GM23248 (cell line): ENCODE results near the gene SIDT1. TPM values are rescaled to one million over a fixed set of nuclear protein-coding genes. Genes with fewer than 3 reads are reported as not detected.

ENCODE experiments used
- DNase-seq: peaks from one replicate; pipeline ENCODE4 v3.0.0-alpha.2; 2015
- H2AFZ ChIP-seq: fragments of 200-600 bp; sonication (generic); 2 replicates; pipeline ENCODE4 v1.6.1; 2016; ENCODE audit warnings: antibody characterized with exemption
- H3F3A ChIP-seq: fragments of 200-600 bp; sonication (generic); 2 replicates; pipeline ENCODE4 v1.6.1; 2016; ENCODE audit warnings: mild to moderate bottlenecking, antibody characterized with exemption, mixed run types; ENCODE audit not compliant: insufficient read depth
- H3K27ac ChIP-seq: fragments of 200-600 bp; sonication (generic); 2 replicates; pipeline ENCODE4 v1.5.1; 2016; ENCODE audit warnings: mild to moderate bottlenecking
- H3K27me3 ChIP-seq: fragments of 200-600 bp; sonication (generic); replicated peaks from 2 replicates; pipeline ENCODE4 v1.6.1; 2016; ENCODE audit warnings: mild to moderate bottlenecking; ENCODE audit not compliant: insufficient read depth
- H3K36me3 ChIP-seq: fragments of 200-600 bp; sonication (generic); 2 replicates; pipeline ENCODE4 v1.6.1; 2016; ENCODE audit warnings: low read depth, mild to moderate bottlenecking
- H3K4me1 ChIP-seq: fragments of 200-600 bp; sonication (generic); 2 replicates; pipeline ENCODE4 v1.6.1; 2016; ENCODE audit warnings: mild to moderate bottlenecking; ENCODE audit not compliant: insufficient read depth
- H3K4me2 ChIP-seq: fragments of 200-600 bp; sonication (generic); one replicate; pipeline ENCODE4 v1.6.1; 2016; ENCODE audit warnings: mild to moderate bottlenecking; ENCODE audit not compliant: unreplicated experiment
- H3K4me3 ChIP-seq: fragments of 200-600 bp; sonication (generic); 2 replicates; pipeline ENCODE4 v1.5.1; 2016; ENCODE audit warnings: mild to moderate bottlenecking
- H3K79me2 ChIP-seq: fragments of 200-600 bp; sonication (generic); 2 replicates; pipeline ENCODE4 v1.6.1; 2016; ENCODE audit warnings: mild to moderate bottlenecking; ENCODE audit not compliant: insufficient read depth
- H3K9ac ChIP-seq: fragments of 200-600 bp; sonication (generic); 2 replicates; pipeline ENCODE4 v1.6.1; 2016; ENCODE audit warnings: mild to moderate bottlenecking
- H3K9me2 ChIP-seq: fragments of 200-600 bp; sonication (generic); 2 replicates; pipeline ENCODE4 v1.6.1; 2016; ENCODE audit warnings: mixed run types, mild to moderate bottlenecking, moderate library complexity; ENCODE audit not compliant: insufficient read depth
- H3K9me3 ChIP-seq: fragments of 200-600 bp; sonication (generic); one replicate; pipeline ENCODE4 v1.6.1; 2017; ENCODE audit warnings: low read depth
- H4K20me1 ChIP-seq: fragments of 200-600 bp; sonication (generic); 2 replicates; pipeline ENCODE4 v1.6.0; 2016; ENCODE audit not compliant: insufficient read depth
- EZH2 ChIP-seq: fragments of 200-600 bp; sonication (generic); IDR thresholded peaks from 2 replicates; pipeline ENCODE4 v1.6.1; 2018; ENCODE audit warnings: antibody characterized with exemption, mild to moderate bottlenecking; ENCODE audit not compliant: insufficient read depth, poor library complexity, severe bottlenecking
- EZH2phosphoT487 ChIP-seq: fragments of 200-600 bp; sonication (generic); IDR thresholded peaks from 2 replicates; pipeline ENCODE4 v1.6.1; 2018; ENCODE audit warnings: antibody characterized with exemption, moderate library complexity, mild to moderate bottlenecking, low read depth; ENCODE audit not compliant: insufficient read depth
- WGBS, 2 experiments: methylation state at CpG; one replicate each; pipeline ENCODE4 v1.1.6; 2015 to 2017; ENCODE audit warnings: low lambda C conversion rate in 2 of 2, low coverage in 1 of 2; ENCODE audit errors: missing lambda C conversion rate in 2 of 2; 5-methylcytosine and 5-hydroxymethylcytosine counted together
- in situ Hi-C: fragments of 300-500 bp; cut with MboI; formaldehyde crosslinking; loops from 2 replicates; pipeline ENCODE4 v1.15.0; 2020
- polyA plus RNA-seq: library from polyadenylated mRNA; unstranded; fragments of >200 nt; fragmentation: Nextera tagmentation; extraction: Ambion mirVana; gene quantifications from 2 replicates; pipeline ENCODE4 v1.2.1, GENCODE V29; 2016
- total RNA-seq: library from RNA; depleted of rRNA; stranded (reverse); fragments of >200 nt; shearing (Covaris generic); gene quantifications from 2 replicates; pipeline ENCODE4 v1.2.3, GENCODE V29; 2014

The SIDT1 gene
- total and polyA plus RNA-seq, 2 experiments from 2014 or later, result not detected

- Histone ChIP-seq H3K9ac (no peak overlapping the region), H3K4me2 (no peak overlapping the region), H3K27me3 (peaks cover 32% of the 10 kb centered on the region), H3K4me3 (no peak overlapping the region), H3K79me2 (no peaks in the 10 kb centered on the region), H3K9me3 (no peaks in the 10 kb centered on the region), H3F3A (no peaks in the 10 kb centered on the region), H2AFZ (no peak overlapping the region), H4K20me1 (no peaks in the 10 kb centered on the region), H3K9me2 (no peaks in the 10 kb centered on the region), H3K36me3 (no peaks in the 10 kb centered on the region), H3K4me1 (peaks cover 9% of the 10 kb centered on the region; the same call in 1 of the 2 replicates), H3K27ac (no peak overlapping the region)
- 30 to 34% methylated on average over 6 of the region's 6 CpGs for WGBS, 2 experiments
- TF ChIP-seq EZH2phosphoT487 (no peak), EZH2 (no peak)
- in situ Hi-C loops, result no loop called here
- DNase-seq, result no peak
Observed at GRCh38 chr3:113560271-113560670, 27.9 kb downstream of the SIDT1 start.

- 62 to 64% methylated on average over 4 of the region's 4 CpGs for WGBS, 2 experiments
- H3K4me3 ChIP-seq, result no peak overlapping the region
- H3K9me3 ChIP-seq, result no peaks in the 10 kb centered on the region
- no peak overlapping the region for H3K27ac ChIP-seq
- TF ChIP-seq EZH2phosphoT487 (no peak), EZH2 (no peak)
- H2AFZ ChIP-seq, result no peak overlapping the region
- H3K79me2 ChIP-seq, result no peaks in the 10 kb centered on the region
- H3K27me3 ChIP-seq, result peaks cover 36% of the 10 kb centered on the region
- no peaks in the 10 kb centered on the region for H4K20me1 ChIP-seq
- peak; percentile 15 for DNase-seq
- H3K9me2 ChIP-seq, result no peaks in the 10 kb centered on the region
- no peak overlapping the region for H3K9ac ChIP-seq
- H3K4me2 ChIP-seq, result no peak overlapping the region
- peaks cover 9% of the 10 kb centered on the region; the same call in 1 of the 2 replicates for H3K4me1 ChIP-seq
- H3K36me3 ChIP-seq, result no peaks in the 10 kb centered on the region
- in situ Hi-C loops, result no loop called here
- no peaks in the 10 kb centered on the region for H3F3A ChIP-seq
Observed at GRCh38 chr3:113560831-113561623, 28.7 kb downstream of the SIDT1 start.

- Histone ChIP-seq H4K20me1 (no peaks in the 10 kb centered on the region), H3K27ac (no peak overlapping the region), H3K27me3 (peaks cover 60% of the 10 kb centered on the region), H3K9ac (no peak overlapping the region), H3K4me1 (no peaks in the 10 kb centered on the region), H3K9me3 (no peaks in the 10 kb centered on the region), H3K36me3 (no peaks in the 10 kb centered on the region), H3F3A (no peaks in the 10 kb centered on the region), H3K9me2 (no peaks in the 10 kb centered on the region), H3K4me3 (no peak overlapping the region), H3K4me2 (no peak overlapping the region), H3K79me2 (no peaks in the 10 kb centered on the region), H2AFZ (no peak overlapping the region)
- no peak for DNase-seq
- WGBS, 2 experiments, result 0 to 2% methylated on average over 1 of the region's 1 CpG
- TF ChIP-seq EZH2 (no peak), EZH2phosphoT487 (no peak)
- in situ Hi-C loops, result no loop called here
Observed at GRCh38 chr3:113565555-113565954, 33.2 kb downstream of the SIDT1 start.

- in situ Hi-C loops, result no loop called here
- peaks cover 55% of the 10 kb centered on the region for H3K27me3 ChIP-seq
Observed at GRCh38 chr3:113570158-113570557, 37.8 kb downstream of the SIDT1 start.

More at GRCh38 chr3:113570158-113570557, 37.8 kb downstream of the SIDT1 start:
- WGBS, 2 experiments, result 65 to 71% methylated on average over 3 of the region's 3 CpGs
- Histone ChIP-seq H4K20me1 (no peaks in the 10 kb centered on the region), H3K79me2 (no peaks in the 10 kb centered on the region), H3K4me2 (no peak overlapping the region), H3K9ac (no peak overlapping the region), H3K27ac (no peak overlapping the region), H3F3A (no peaks in the 10 kb centered on the region), H3K9me3 (no peaks in the 10 kb centered on the region), H2AFZ (no peak overlapping the region), H3K4me1 (no peaks in the 10 kb centered on the region), H3K9me2 (no peaks in the 10 kb centered on the region), H3K4me3 (no peak overlapping the region), H3K36me3 (no peaks in the 10 kb centered on the region)
- no peak for DNase-seq
- TF ChIP-seq EZH2phosphoT487 (no peak), EZH2 (no peak)
